Effector CD4-positive, alpha-beta T cell (primary cell): ENCODE results near the gene UBR4.

Experiments used
- DNase-seq: peaks from one replicate; pipeline ENCODE4 v3.0.0-alpha.2; 2020

Gene UBR4

GRCh38 chr1:19138958-19139581, 71.0 kb downstream of the UBR4 start:
- no peak for DNase-seq

GRCh38 chr1:19138331-19138730, 71.7 kb downstream of the UBR4 start:
- no peak for DNase-seq

- no peak for DNase-seq
Observed at GRCh38 chr1:19137158-19137557, 72.9 kb downstream of the UBR4 start.

- no peak for DNase-seq
Observed at GRCh38 chr1:19133360-19133759, 76.7 kb downstream of the UBR4 start.

- DNase-seq = no peak
Observed at GRCh38 chr1:19130468-19130867, 79.6 kb downstream of the UBR4 start.

GRCh38 chr1:19128968-19129514, 81.0 kb downstream of the UBR4 start:
- no peak for DNase-seq

- no peak for DNase-seq
Observed at GRCh38 chr1:19124273-19124672, 85.8 kb downstream of the UBR4 start.

GRCh38 chr1:19123837-19124236, 86.2 kb downstream of the UBR4 start:
- DNase-seq = no peak

- no peak for DNase-seq
Observed at GRCh38 chr1:19122668-19123067, 87.4 kb downstream of the UBR4 start.

GRCh38 chr1:19121192-19121591, 88.9 kb downstream of the UBR4 start:
- DNase-seq = no peak

GRCh38 chr1:19120070-19120469, 90.0 kb downstream of the UBR4 start:
- no peak for DNase-seq

GRCh38 chr1:19115082-19115808, 94.8 kb downstream of the UBR4 start:
- no peak for DNase-seq

GRCh38 chr1:19113697-19114092, 96.4 kb downstream of the UBR4 start:
- DNase-seq = no peak

- no peak for DNase-seq
Observed at GRCh38 chr1:19112891-19113696, 97.0 kb downstream of the UBR4 start.

GRCh38 chr1:19110257-19110927, 99.7 kb downstream of the UBR4 start:
- DNase-seq = no peak

GRCh38 chr1:19109545-19109944, 100.5 kb downstream of the UBR4 start:
- DNase-seq = no peak

- no peak for DNase-seq
Observed at GRCh38 chr1:19101244-19101643, 108.8 kb downstream of the UBR4 start.

- DNase-seq = no peak
Observed at GRCh38 chr1:19100028-19100427, 110.0 kb downstream of the UBR4 start.

- DNase-seq = no peak
Observed at GRCh38 chr1:19096990-19097389, 113.1 kb downstream of the UBR4 start.

- no peak for DNase-seq
Observed at GRCh38 chr1:19096036-19096833, 113.8 kb downstream of the UBR4 start.

- DNase-seq = no peak
Observed at GRCh38 chr1:19091196-19091953, 118.7 kb downstream of the UBR4 start.
